ENCODE data around the gene C1orf216.

DNA sequence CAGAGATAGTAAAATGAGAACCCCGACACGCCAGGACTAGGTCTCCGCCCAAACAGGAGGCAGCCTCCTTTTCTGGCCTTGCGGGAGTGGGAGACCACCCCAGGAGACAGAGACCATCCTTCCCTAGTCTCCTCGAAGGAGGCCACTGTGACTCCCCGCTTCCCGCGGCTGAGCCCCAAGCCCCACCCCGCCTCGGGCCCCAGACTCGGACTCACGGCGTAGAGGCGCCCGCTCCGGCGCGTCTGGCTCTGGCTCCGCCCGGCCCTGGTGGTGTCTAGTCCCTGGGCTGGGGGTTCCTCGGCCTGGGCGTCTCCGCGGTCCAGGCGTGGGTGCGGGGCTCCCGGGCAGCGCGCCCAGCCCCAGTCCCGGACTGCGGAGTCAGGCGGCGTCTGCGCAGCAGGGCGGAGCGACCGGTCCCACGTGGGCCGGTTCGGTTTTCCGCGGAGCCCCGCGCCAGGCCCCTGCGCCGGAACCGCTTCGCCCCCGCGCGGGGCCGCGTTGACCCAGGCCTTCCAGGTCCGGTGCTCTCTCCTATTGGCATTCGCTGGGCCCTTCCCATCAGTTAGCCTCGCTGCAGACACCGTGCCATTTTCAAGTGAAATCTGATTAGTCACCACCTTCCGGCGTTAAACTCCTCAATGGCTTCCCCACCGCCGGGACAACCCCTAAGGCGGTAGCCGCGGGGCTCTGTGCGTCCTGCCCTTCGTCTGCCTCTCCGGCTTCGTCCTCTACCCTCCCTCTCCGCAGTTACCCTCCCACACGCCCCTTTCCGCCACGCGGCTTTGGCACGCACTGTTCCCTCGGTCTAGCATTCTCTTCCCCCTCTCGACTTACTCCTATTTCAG is at the start of gene C1orf216:
- TF ChIP-seq EZH2 (IDR thresholded peaks at IDR 0.05; ENCODE audit: borderline replicate concordance, low read depth, low read length, poor library complexity, severe bottlenecking): no peak
- TF ChIP-seq, protein P1, sequence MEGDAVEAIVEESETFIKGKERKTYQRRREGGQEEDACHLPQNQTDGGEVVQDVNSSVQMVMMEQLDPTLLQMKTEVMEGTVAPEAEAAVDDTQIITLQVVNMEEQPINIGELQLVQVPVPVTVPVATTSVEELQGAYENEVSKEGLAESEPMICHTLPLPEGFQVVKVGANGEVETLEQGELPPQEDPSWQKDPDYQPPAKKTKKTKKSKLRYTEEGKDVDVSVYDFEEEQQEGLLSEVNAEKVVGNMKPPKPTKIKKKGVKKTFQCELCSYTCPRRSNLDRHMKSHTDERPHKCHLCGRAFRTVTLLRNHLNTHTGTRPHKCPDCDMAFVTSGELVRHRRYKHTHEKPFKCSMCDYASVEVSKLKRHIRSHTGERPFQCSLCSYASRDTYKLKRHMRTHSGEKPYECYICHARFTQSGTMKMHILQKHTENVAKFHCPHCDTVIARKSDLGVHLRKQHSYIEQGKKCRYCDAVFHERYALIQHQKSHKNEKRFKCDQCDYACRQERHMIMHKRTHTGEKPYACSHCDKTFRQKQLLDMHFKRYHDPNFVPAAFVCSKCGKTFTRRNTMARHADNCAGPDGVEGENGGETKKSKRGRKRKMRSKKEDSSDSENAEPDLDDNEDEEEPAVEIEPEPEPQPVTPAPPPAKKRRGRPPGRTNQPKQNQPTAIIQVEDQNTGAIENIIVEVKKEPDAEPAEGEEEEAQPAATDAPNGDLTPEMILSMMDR (conservative IDR thresholded peaks at IDR 0.05; ENCODE audit: low read depth, low read length): no peak

Data from A673 (cell line).